ENCODE data around the gene PTGES2. TPM values are rescaled to one million over a fixed set of nuclear protein-coding genes. Genes with fewer than 3 reads are reported as not detected.
"Not testable (repeated sequence)": the region's sequence is repeated elsewhere in the genome, so short reads cannot be mapped to it uniquely, and the experiment has no call there.

Gene PTGES2
- total and polyA plus RNA-seq, 2 experiments from 2014 or later = 141 to 240 TPM

- not testable (repeated sequence) for H3K27me3 ChIP-seq; H3K4me1 ChIP-seq (ENCODE audit: low read depth); DNase-seq (ENCODE audit: low read depth in 1 of 2, low spot score in 1 of 2); H3K4me3 ChIP-seq; H3K9me3 ChIP-seq (ENCODE audit: low read depth); H3K36me3 ChIP-seq; H3K27ac ChIP-seq
- TF ChIP-seq CTCF (IDR thresholded peaks at IDR 0.05; ENCODE audit: low read depth, low read length) = peak; percentile 32
These were observed 2.6 kb upstream of the PTGES2 start for GRCh38 chr9:128129976-128130590.

GRCh38 chr9:128128836-128129590, 1.5 kb upstream of the PTGES2 start:
- Histone ChIP-seq H3K4me1 (ENCODE audit: low read depth) (peaks cover 4% of the 10 kb centered on the region), H3K4me3 (peak overlapping the region; percentile 97), H3K27me3 (no peaks in the 10 kb centered on the region), H3K9me3 (ENCODE audit: low read depth) (no peaks in the 10 kb centered on the region), H3K36me3 (peaks cover 3% of the 10 kb centered on the region), H3K27ac (no peak overlapping the region)
- TF ChIP-seq CTCF (IDR thresholded peaks at IDR 0.05; ENCODE audit: low read depth, low read length) = no peak
- no peak for DNase-seq (ENCODE audit: low read depth in 1 of 2, low spot score in 1 of 2)

GRCh38 chr9:128127990-128128835, 684 bp upstream of the PTGES2 start:
- Histone ChIP-seq H3K27ac (peak overlapping the region; percentile 96), H3K4me1 (ENCODE audit: low read depth) (peaks cover 4% of the 10 kb centered on the region), H3K4me3 (peak overlapping the region; percentile 97), H3K36me3 (peaks cover 7% of the 10 kb centered on the region), H3K9me3 (ENCODE audit: low read depth) (no peaks in the 10 kb centered on the region), H3K27me3 (no peaks in the 10 kb centered on the region)
- DNase-seq (ENCODE audit: low read depth in 1 of 2, low spot score in 1 of 2) = peak; percentile 90 to 93
- no peak for TF ChIP-seq CTCF (IDR thresholded peaks at IDR 0.05; ENCODE audit: low read depth, low read length)

GRCh38 chr9:128125580-128126354, 1.8 kb downstream of the PTGES2 start:
- Histone ChIP-seq H3K9me3 (ENCODE audit: low read depth) (no peaks in the 10 kb centered on the region), H3K4me3 (peak overlapping the region; percentile 97), H3K36me3 (peaks cover 16% of the 10 kb centered on the region), H3K4me1 (ENCODE audit: low read depth) (peaks cover 4% of the 10 kb centered on the region), H3K27ac (no peak overlapping the region), H3K27me3 (no peaks in the 10 kb centered on the region)
- peak in 1 of 2 donors; percentile 25 for DNase-seq (ENCODE audit: low read depth in 1 of 2, low spot score in 1 of 2)
- no peak for TF ChIP-seq CTCF (IDR thresholded peaks at IDR 0.05; ENCODE audit: low read depth, low read length)
